Neuron (in vitro differentiated cells): ENCODE measurements around the gene FMN2.

Experiments used
- H2AFZ ChIP-seq: one replicate; pipeline ENCODE4 v1.6.1; 2013; ENCODE audit warnings: low read depth, mild to moderate bottlenecking, inconsistent platforms, low read length, moderate library complexity
- H3K27me3 ChIP-seq: one replicate; pipeline ENCODE4 v1.6.1; 2013; ENCODE audit warnings: low read length; ENCODE audit not compliant: insufficient read depth
- H3K36me3 ChIP-seq: one replicate; pipeline ENCODE4 v1.6.1; 2013; ENCODE audit warnings: low read length; ENCODE audit not compliant: insufficient read depth
- H3K4me1 ChIP-seq: one replicate; pipeline ENCODE4 v1.6.1; 2013; ENCODE audit warnings: low read length; ENCODE audit not compliant: insufficient read depth
- H3K4me3 ChIP-seq: 2 replicates; pipeline ENCODE4 v1.5.1; 2013; ENCODE audit warnings: mild to moderate bottlenecking, low read length, moderate library complexity
- H3K9me3 ChIP-seq: one replicate; pipeline ENCODE4 v1.6.1; 2013; ENCODE audit warnings: low read length

The FMN2 gene

DNA sequence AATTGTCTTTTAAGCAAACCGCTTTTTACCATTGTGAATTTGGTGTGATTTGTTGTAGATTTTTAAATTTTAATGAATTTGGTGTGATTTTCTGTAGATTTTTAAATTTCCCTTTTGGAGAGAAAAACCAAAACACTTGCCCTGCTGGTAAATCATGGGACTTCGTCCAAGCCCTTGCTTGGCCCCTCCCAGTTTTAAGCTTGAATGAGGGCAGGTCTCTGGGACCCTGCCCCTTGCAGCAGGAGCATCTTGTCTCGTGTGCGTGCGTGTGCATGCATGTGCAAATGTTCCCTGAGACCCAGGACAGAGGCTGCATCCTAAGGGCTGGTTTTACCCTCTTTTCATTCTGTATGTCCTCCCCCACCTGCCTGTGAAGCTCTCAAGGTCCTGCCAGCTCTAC is 271.6 kb downstream of the FMN2 start:
- Histone ChIP-seq H3K4me1 (no peaks in the 10 kb centered on the region), H2AFZ (no peak overlapping the region), H3K4me3 (no peak overlapping the region), H3K27me3 (no peaks in the 10 kb centered on the region), H3K36me3 (peaks cover 57% of the 10 kb centered on the region), H3K9me3 (no peaks in the 10 kb centered on the region)

DNA sequence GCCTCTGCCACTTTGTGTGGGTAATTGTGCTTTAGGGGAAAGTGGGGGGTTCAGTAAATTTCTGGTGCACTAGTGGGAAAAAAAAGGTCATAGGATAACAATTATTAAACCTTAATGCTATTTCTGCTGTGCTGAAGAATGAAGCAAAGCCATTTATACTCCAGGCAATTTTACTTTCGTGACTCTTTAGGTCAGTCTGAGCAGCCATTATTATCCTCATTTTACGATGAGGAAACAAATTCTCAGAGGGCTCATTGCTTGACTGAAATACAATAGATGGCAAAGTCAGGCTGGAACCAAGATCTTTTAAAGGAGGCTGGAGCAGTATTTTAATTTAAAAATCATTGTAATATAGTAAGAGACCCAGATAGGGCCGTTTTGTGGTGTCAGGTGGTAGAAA is 272.2 kb downstream of the FMN2 start:
- no peaks in the 10 kb centered on the region for H3K27me3 ChIP-seq
- no peak overlapping the region for H3K4me3 ChIP-seq
- H3K36me3 ChIP-seq, result peaks cover 52% of the 10 kb centered on the region
- H3K4me1 ChIP-seq, result no peaks in the 10 kb centered on the region
- H2AFZ ChIP-seq, result no peak overlapping the region
- H3K9me3 ChIP-seq, result no peaks in the 10 kb centered on the region

DNA sequence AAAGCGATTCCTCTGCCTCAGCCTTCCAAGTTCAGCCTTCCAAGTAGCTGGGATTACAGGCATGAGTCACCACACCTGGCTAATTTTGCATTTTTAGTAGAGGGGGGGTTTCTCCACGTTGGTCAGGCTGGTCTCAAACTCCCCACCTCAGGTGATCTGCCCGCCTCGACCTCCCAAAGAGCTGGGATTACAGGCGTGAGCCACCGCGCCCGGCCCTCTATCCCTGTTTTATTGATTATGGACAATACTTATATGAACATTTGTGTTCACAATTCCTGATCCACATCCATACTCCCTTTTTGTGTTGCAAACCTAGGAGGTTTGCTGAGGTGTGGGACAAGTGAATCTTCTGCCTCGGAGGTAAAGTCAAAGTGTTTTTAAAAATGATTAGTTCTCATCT is 275.0 kb downstream of the FMN2 start:
- H3K4me3 ChIP-seq, result no peak overlapping the region
- H3K9me3 ChIP-seq, result no peaks in the 10 kb centered on the region
- H3K4me1 ChIP-seq, result no peaks in the 10 kb centered on the region
- no peak overlapping the region for H2AFZ ChIP-seq
- peaks cover 38% of the 10 kb centered on the region for H3K36me3 ChIP-seq
- H3K27me3 ChIP-seq, result no peaks in the 10 kb centered on the region

DNA sequence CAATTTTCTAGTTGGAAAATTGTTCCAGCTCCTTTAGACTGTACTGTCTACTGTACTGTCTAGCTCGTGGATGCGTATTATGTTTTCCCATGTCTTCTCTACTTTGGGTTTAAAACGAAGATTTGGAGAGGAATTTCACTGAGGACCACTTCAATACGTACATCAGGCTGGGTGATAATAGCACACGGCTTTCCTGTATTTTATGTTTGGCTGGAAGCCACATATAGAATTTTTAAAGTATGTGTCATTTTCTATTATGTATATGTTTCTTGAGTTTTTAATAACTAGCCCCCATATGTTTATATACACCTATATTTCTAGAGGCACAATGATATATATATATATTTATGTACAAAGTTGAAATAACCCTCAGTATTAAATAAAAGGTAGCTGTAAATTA is 293.9 kb downstream of the FMN2 start:
- H3K4me3 ChIP-seq, result no peak overlapping the region
- no peaks in the 10 kb centered on the region for H3K27me3 ChIP-seq
- H3K9me3 ChIP-seq, result peaks cover 16% of the 10 kb centered on the region
- H2AFZ ChIP-seq, result no peak overlapping the region
- peaks cover 58% of the 10 kb centered on the region for H3K36me3 ChIP-seq
- no peaks in the 10 kb centered on the region for H3K4me1 ChIP-seq

DNA sequence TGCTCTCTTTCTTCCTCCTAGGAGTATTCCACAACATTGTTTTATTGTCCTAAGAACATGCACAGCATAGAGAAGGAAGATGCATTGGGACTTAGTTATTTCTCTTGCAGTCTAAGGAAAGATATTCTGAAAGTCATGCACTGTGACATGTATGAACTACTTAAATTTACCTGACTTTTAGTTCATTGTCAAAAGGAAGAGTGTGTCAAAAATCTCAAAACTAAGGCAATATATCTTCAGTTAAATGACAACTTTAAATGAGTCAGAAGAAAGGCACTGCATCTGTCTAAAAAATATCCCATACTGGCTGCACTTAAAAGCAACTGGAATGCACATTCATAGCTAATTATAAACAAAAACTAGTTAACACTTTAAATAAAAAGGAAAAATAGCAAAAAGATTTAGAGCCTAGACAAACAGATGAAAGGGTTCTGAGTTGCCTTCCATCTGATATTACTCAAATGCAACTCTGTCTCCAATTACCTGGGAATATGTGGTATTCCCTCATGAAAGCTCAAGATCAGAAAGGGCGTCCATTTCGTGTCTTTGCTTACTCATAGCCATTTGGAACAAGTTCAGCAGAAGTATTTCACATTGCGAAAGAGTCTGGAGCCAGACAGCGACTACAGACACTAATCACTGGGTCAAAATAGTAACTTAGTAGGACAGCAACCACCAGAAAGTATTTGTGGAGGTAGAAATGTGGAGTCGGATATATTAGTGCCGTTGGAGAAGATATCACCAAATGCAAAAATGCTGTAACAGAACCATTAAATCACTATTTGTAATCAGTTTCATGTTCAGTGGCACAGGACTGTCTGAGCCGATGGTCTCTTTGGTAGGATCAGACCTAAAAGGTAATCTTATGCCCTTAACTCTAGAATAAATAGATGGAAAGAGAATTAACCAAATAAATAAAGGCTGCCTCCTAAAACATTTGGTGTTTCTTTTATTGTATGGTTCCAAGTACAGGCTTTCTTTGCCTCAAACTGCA is 294.6 kb downstream of the FMN2 start:
- H3K36me3 ChIP-seq, result peaks cover 55% of the 10 kb centered on the region
- no peaks in the 10 kb centered on the region for H3K4me1 ChIP-seq
- no peak overlapping the region for H2AFZ ChIP-seq
- peaks cover 13% of the 10 kb centered on the region for H3K9me3 ChIP-seq
- no peaks in the 10 kb centered on the region for H3K27me3 ChIP-seq
- H3K4me3 ChIP-seq, result no peak overlapping the region

DNA sequence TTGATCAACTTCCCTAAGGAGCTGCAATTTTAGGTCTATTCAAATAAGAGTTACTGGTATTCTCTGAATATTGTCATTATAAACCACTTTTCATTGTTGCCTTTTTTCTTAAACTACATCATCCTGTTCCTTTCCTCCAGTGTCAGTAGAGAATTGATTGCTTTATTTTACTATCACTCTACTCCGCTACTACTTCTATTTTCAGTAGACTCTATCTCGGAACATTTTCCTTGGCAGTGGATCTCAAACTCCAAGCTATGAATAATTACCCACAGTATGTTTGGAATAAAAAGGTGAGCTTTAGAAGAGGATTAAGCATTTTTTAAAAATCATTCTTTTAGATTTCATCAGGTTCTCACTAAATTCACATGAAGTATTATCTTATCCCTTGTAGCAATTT is 295.4 kb downstream of the FMN2 start:
- Histone ChIP-seq H3K4me3 (no peak overlapping the region), H3K27me3 (no peaks in the 10 kb centered on the region), H3K36me3 (peaks cover 50% of the 10 kb centered on the region), H3K9me3 (peaks cover 6% of the 10 kb centered on the region), H3K4me1 (no peaks in the 10 kb centered on the region), H2AFZ (no peak overlapping the region)

DNA sequence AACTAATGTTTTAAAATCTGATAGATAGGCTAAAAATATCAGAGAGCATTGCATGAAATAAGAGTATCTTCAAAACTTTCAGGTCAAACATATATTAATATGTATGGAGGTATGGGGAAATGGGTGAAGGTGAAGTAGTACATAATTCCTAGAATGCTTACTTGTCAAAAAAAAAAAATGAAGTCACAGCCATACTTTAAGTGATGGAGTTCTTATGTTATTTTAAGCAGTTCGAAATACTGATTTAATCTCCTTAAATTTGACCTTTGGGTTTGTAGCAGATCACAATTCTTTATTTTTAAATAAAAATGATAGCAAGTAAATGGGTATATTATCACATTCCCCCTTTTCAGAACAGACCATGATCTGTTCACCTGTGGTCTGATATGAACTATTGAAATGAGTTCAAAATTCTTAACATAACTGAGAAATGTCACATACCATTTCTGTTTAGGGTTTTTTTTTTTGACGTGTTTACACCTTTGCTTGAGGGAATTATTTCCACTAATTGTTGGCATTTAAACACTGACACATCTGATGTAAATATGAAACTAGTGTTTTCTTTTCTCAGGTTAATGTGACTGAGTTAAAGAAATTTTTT is 300.1 kb downstream of the FMN2 start:
- Histone ChIP-seq H3K4me1 (no peaks in the 10 kb centered on the region), H3K36me3 (peaks cover 55% of the 10 kb centered on the region), H3K27me3 (no peaks in the 10 kb centered on the region), H3K9me3 (peaks cover 3% of the 10 kb centered on the region), H2AFZ (no peak overlapping the region), H3K4me3 (no peak overlapping the region)

DNA sequence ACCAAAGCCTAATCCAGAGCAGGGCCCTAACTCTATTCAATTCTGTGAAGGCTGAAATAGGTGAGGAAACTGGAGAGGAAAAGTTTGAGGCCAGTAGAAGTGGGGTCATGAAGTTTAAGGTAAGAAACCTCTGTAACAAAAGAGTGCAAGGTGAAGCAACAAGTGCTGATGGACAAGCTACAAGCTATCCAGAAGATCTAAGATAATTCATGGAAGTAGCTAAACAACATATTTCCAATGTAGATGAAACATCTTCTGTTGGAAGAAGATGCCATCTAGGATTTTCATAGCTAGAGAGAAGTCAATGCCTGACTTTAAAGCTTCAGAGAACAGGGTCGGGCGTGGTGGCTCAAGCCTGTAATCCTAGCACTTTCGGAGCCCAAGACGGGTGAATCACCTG is 302.7 kb downstream of the FMN2 start:
- peaks cover 51% of the 10 kb centered on the region for H3K36me3 ChIP-seq
- H3K27me3 ChIP-seq, result no peaks in the 10 kb centered on the region
- H3K9me3 ChIP-seq, result peaks cover 3% of the 10 kb centered on the region
- H3K4me1 ChIP-seq, result no peaks in the 10 kb centered on the region
- H3K4me3 ChIP-seq, result no peak overlapping the region
- no peak overlapping the region for H2AFZ ChIP-seq

DNA sequence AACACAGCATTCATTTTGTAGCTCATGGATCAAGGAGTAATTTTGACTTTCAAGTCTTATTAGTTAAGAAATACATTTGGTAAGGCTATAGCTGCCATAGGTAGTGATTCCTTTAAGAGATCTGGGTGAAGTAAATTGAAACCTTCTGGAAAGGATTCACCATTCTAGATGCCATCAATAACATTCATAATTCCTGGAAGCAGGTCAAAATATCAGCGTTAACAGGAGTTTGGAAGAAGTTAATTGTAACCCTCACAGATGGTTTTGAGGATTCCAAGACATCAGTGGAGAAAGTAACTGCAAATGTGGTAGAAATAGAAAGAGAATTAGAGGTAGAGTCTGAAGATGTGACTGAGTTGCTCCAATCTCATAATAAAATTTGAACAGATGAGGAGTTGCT is 303.7 kb downstream of the FMN2 start:
- Histone ChIP-seq H3K4me1 (no peaks in the 10 kb centered on the region), H3K27me3 (no peaks in the 10 kb centered on the region), H3K9me3 (peaks cover 3% of the 10 kb centered on the region), H3K4me3 (no peak overlapping the region), H3K36me3 (peaks cover 47% of the 10 kb centered on the region), H2AFZ (no peak overlapping the region)

DNA sequence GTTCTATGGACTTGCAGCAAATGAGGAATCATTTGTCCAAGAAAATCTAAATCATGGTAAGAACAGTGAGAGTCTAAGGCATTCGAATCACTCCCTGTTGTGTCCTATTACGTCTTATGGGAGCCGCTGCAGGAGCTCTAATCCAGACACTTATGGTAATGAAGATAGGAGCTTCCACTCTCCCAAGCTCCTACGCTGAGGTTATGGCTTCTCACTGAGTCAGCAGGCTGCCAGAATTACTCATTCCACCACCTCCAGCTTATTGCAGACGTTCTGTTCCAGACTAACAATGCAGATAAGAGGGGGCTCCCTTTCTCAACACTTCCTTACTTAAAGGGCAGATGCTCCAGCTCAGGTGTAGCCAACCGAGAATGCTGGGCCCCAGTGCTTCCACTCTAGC is 307.7 kb downstream of the FMN2 start:
- Histone ChIP-seq H2AFZ (no peak overlapping the region), H3K4me1 (no peaks in the 10 kb centered on the region), H3K4me3 (no peak overlapping the region), H3K9me3 (peaks cover 2% of the 10 kb centered on the region), H3K36me3 (peaks cover 26% of the 10 kb centered on the region), H3K27me3 (no peaks in the 10 kb centered on the region)

DNA sequence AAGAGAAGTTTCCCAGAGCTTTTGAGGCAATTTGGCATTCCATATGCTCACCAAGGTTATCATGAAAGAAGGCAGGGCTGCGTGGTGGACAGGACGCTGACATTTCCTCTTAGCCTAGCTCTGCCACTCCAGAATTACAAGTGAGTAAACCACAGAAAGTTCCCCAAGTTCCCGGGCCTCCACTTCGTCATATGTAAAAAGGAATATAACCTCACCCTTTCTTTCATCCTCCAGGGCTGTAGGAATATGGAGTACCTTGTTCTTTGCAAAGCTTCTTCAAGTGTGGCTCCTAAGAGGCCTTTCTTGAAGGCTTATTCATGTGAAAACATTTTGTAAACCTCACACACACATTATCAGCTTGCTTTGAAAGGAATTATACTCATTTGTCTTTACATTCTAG is 310.0 kb downstream of the FMN2 start:
- H2AFZ ChIP-seq, result no peak overlapping the region
- no peaks in the 10 kb centered on the region for H3K27me3 ChIP-seq
- H3K36me3 ChIP-seq, result peaks cover 18% of the 10 kb centered on the region
- no peaks in the 10 kb centered on the region for H3K4me1 ChIP-seq
- no peaks in the 10 kb centered on the region for H3K9me3 ChIP-seq
- no peak overlapping the region for H3K4me3 ChIP-seq

DNA sequence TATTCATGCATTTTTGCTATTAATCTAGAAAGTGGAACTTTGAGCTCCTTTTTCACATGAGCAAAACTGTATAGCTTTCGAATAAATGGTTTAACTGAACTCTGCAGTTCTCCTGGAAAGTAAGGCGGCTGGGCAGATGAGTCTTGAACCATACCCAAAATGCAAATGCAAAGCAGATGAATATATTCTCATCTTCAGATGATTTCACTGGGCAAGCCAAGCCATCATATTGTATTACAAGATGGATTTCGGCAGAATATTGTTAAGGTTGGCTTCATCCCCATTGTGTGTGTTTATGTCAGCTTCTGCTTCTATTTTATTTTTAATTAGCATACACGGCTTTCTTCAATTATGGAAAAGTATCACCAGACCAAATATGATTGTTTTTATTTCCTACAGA is 310.6 kb downstream of the FMN2 start:
- peaks cover 18% of the 10 kb centered on the region for H3K36me3 ChIP-seq
- H3K4me1 ChIP-seq, result no peaks in the 10 kb centered on the region
- H3K4me3 ChIP-seq, result no peak overlapping the region
- no peaks in the 10 kb centered on the region for H3K27me3 ChIP-seq
- no peaks in the 10 kb centered on the region for H3K9me3 ChIP-seq
- H2AFZ ChIP-seq, result no peak overlapping the region

DNA sequence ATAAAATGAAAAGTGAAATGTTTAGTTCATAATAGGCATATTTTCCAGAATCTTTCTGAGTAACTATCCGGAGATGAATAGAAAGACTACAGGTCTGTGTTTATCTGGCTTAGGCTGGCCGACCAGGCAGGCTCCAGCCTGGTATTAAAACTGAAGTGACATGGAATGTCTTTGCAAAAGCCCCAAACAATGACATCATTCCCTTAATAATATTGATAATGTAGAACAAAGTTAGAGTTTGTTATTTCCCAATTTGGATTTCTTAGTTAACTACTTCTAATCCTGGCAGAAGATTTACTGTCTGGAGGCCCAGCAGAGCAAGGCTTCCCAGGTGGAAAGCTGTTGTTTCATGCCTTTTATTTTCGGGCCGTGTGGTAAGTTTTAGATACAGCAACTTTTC is 312.6 kb downstream of the FMN2 start:
- no peaks in the 10 kb centered on the region for H3K9me3 ChIP-seq
- no peak overlapping the region for H3K4me3 ChIP-seq
- H2AFZ ChIP-seq, result no peak overlapping the region
- H3K27me3 ChIP-seq, result no peaks in the 10 kb centered on the region
- H3K36me3 ChIP-seq, result peaks cover 15% of the 10 kb centered on the region
- H3K4me1 ChIP-seq, result no peaks in the 10 kb centered on the region
